HT-29 (cell line): ENCODE data around the gene LRP2. TPM values are rescaled to one million over a fixed set of nuclear protein-coding genes. Genes with fewer than 3 reads are reported as not detected.
"Not testable (repeated sequence)": the region's sequence is repeated elsewhere in the genome, so short reads cannot be mapped to it uniquely, and the experiment has no call there.

Experiments
- DNase-seq: peaks from one replicate; pipeline ENCODE4 v3.0.0-alpha.2; 2015; ENCODE audit warnings: low spot score
- total RNA-seq: library from RNA; depleted of rRNA; stranded (reverse); fragments of >200 nt; shearing (Covaris generic); gene quantifications from 2 replicates; pipeline ENCODE4 v1.2.3, GENCODE V29; 2014

Gene LRP2
- total RNA-seq, 1 experiment from 2014 or later = not detected

DNA sequence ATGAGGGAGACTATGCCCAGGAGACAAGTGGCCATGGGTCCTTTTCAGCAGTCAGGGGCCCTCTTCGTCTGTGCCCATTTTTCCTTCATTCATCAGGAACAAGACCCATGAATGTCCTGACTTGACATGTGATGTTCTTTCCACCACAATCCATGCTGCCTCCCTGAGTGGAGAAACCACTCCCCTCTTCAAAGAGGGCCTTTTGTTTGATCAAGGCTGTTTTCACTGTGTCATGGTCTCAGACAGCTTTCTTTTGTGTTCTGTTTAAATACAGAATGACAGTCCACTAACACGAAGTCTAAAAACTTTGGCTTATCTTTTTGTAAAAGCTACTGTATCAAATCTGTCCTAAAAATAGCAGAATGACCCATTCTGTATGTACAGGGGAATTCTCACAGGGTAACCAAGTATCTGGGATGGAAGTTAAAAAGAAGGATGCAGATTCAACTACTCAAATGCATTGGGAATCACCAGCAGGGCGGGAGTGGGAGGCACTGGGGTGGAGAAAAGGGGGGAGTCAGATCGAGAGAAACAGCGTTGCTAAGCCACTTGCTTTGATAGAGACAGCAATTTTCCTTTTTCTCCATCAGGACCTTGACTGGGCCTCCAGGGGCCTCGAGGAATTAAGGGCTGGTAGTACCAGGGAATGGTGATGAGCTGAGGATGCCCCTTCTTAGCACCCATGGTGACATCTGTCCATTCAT lies 13.9 kb downstream of the LRP2 start:
- DNase-seq = no peak

DNA sequence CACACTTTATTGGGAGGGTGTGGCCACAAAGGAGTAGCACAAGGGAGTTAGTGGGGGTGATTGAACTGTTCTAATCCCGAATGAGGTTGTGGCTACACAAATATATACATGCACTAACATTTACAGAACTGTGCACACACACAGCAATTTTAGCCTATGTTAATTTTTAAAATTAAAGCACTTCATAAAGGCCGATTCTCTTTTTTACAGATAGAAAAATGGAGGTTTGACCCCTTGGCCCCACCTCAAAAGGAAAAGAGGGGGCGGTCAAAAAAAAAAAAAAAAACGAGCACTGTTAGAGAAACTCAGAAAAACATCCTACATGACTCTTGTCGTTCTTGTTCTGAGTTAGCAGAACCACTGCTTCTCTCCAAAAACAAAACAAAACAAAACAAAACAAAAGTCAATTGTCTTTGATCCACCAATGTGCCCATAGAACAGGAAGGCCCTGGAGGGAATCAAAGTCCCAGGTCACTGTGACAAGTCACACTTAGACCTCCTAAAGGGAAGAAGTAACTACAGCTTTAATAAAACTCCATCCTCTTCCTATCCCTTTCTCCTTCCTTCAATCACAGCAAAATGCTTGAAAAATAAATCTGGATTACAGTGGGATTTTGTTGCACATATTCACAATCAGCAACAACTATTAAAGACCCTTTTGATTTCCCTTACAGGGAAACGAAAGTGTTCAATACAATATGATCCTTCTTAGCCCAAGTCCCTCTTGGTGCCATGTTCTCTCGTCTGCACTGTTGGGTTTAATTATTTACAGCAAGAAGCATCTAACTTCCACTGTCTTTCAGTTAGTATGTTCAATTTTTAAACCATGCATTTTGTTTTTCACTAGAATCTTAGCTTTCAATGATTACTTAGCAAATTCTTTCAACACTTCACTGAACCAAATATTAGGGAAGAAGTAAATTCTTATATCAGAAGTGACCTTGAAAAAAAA lies 16.6 kb downstream of the LRP2 start:
- DNase-seq = no peak

DNA sequence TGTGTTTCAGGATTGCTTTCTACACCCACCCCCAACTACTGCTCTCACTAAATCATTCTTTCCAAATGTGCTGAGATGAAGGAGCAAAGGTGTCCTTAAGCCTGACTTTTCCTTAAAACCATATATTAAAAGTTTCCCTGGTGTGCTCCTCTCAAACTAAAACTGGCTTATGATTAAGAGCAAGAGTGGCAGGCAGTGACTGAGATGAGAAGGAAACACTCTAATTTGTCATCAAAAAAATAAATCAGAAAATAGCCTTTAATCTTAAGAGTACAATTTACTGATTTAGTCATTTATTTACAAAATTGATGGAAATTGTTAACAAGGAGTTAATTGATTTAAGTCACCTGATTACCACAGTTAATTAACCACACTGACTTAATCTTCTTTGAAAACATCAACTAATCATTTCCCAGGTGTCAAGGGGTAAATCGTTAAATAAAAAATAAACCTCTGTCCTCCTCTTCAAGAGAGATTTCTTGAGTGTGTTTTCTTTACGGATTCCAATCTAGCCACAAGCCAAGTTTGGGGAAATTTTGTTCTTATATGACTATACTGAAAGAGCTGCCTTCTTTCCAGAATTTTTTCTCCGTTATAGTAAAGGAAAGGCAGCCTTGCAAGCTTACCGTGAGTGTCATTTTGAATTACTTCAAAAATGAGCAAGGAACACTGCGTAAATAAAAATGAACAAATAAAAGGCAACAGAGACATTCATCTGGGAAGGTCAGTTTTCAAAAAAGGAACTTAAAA lies 17.4 kb downstream of the LRP2 start:
- DNase-seq = no peak

DNA sequence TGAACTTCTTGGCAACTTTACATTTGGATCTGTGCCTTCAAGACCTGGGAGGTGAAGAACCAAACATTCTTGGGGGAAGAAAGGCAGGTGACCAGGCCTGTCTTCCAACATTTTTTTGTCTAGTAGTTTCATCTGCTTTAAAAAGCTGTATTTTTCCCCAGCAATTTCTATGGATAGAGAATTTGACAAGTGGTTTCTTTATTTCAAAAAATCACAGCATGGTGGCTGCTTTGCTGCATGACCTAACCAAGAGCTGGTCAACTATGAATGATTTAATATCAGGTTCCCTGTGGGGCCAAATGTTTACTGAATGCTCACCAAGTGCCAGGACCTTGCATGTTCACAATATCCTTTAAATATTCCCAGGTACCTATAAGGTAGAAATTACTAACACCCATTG lies 19.1 kb downstream of the LRP2 start:
- no peak for DNase-seq

DNA sequence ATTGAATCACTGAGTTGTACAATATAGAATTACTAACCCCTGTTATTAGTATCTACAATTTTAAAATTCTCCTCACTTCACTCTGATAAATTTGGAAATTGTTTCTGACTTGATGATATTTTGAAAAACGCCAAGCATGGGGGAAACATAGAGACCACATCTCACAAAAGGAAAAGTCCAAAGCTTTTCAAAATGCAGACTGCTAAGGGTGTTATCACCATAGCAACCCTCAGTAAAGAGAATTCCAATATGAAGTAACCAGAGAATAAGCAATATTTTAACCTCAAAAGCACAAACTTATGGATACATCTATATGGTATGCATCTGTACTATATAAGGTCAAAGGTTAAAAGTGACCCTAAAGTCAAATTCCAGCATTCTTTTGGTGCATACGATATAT lies 22.7 kb downstream of the LRP2 start:
- no peak for DNase-seq

DNA sequence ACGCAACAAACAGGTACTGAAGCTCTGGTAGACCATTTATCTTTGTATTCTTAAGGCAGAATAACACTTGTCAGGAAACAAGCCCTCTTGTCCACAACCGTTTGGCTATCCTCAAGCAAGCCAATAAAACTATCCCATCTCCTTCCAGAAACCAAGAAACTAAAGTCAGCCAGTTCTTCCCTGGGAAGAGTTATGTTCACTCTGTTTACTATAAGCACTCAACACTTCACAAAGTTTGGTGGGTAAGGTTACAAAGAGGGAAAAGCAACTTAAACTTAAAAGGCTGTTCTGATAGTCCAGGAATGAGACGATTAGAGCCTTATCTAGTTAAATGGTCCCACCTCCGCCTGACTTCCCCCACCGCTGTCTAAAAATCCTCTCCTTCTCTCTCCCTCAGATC lies 25.6 kb downstream of the LRP2 start:
- DNase-seq = no peak

DNA sequence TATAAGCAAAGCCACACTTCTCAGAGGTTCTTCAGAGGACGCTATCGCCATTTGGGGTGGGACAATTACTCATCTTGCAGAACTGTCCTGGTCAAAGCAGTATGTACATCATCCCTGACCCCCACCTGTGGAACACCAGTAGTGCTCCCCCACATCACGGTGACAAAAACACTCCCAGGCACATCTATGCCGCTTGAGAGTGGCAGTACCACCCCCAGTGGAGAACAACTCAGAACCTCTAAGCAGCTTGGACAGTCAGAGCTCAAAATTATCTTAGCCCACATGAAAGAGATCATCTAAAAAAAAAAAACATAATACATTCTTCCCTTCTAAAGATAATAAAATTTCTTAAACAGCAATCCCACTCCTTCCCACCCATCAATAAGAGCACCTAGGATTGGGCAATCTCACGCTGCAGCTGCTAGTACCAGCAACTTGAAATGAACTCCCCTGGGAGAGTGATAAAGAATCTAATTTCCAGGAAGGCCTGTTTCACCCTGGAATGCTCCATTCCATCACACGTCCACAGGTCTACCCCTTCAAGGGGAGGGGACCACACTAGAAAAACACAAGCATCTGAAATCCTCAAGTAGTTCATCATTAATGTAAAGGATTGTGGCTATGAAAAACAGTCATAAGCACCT lies 31.7 kb downstream of the LRP2 start:
- DNase-seq = no peak

DNA sequence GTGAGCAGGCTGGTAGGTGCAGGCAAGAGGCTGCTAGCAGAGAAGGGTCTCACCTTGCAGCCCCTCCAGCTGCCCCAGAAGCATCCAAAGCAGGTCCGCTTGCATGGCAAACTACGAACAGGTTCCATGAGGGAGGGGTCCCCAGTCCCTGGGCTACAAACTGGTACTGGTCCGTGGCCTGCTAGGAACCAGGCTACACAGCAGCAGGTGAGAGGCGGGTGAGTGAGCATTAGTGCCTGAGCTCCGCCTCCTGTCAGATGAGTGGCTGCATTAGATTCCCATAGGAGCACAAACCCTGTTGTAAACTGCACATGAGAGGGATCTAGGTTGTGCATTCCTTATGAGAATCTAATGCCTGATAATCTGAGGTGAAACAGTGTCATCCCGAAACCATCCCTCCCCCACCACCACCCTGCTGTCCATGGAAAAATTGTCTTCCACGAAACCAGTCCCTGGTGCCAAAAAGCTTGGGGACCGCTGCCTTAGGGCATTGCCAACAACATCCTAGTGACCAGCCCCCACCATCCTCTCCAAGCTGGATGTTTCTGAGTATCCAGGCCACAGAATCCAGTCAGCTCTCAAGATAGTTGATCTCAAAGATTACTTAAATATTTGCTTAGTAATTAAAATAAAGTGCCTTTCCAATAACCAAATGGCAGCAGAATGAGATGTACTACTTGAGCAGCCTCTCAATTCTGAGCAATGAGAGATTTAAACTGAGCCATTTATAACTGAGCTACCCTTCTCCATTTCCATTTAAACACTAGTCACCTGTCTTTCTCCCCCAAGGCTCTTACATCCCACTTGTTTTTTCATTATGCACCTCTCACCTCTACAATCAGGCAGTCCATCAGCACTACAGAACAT lies 32.4 kb downstream of the LRP2 start:
- DNase-seq = no peak

DNA sequence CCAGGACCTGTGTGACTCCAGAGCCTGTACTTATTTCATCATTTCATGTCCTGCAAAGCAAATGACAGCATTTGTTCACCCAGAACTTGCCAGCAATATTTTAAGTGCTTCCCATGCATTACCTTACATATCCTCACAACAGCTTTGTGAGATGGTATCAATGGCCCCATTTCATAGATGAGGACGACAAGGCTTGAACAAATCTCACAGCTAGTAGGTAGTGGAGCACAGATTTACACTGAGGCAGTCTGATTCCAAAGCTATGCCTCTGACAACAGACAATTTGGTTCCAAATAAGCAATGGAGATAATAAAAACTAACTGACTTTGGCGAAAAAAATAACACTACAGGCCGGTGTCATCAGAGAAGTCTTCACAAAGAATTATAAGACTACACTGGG lies 33.5 kb downstream of the LRP2 start:
- no peak for DNase-seq

DNA sequence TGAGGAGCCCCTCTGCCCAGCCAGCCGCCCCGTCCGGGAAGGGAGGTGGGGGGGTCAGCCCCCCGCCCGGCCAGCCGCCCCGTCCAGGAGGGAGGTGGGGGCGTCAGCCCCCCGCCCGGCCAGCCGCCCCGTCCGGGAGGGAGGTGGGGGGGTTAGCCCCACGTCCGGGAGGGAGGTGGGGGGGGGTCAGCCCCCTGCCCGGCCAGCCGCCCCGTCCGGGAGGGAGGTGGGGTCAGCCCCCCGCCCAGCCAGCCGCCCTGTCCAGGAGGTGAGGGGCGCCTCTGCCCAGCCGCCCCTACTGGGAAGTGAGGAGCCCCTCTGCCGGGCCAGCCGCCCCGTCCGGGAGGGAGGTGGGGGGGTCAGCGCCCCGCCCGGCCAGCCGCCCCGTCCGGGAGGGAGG lies 34.5 kb downstream of the LRP2 start:
- DNase-seq = not testable (repeated sequence)

DNA sequence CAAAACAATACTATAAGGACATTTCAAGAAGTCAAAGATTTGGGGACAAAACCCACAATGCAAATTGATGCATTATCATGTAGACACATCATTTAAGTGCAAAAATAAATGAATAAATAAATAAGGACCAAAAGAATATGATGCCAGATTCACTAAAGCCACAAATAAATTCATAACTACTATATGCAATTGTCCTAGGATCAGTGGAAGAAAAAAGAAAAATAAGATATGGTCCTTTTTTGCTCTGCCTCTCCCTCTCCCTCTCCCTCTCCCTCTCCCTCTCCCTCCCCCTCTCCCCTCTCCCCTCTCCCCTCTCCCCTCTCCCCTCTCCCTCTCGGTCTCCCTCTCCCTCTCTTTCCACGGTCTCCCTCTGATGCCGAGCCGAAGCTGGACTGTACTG lies 36.4 kb downstream of the LRP2 start:
- DNase-seq = not testable (repeated sequence)

DNA sequence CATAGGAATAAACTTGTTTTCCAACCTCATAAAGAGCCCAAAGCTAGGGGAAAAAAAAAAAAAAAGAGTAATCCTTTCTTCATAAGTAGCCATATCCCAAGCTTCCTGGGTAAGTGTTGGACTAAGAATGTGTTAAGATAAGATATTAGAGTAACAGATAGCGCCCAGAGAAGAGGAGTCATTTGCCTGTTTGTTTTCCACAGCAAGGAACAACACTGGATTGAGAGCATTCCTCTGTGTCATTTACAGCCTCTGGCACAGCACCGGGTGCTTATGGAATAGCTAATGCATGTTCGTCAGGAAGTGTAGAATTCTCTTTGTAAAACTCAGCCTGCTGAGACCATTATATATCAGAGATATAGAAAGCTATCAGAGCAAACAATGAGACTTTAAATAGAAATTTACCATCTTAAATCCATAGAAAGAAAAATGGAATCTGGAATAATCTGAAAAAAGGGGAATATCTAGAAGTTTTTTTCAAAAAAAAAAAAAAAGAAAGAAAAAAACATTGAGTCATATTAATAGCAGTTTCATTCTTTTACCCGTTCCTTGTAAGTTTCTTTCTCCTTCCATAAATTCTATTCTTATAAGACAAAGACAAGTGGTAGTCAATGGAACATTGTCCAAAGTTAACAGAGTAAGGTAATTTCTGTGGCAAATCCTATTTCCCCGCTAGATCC lies 37.6 kb downstream of the LRP2 start:
- DNase-seq = no peak

DNA sequence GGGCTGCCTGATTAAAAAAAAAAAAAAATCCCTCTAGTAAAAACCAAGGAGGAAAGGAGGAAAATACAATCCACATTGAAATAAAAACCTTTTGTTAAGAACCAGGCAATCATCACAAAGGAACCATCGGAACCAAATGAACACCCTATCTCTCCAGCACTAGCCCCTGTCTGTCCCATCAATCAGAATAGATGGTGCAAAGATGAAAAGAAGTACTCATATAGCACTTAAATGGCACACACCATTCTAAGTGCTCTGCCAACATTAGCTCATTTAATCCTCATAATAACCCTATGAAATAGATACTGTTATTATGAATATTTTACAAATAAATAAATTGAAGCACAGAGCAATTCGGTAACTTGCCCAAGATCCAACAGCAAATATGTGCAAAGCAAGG lies 38.5 kb downstream of the LRP2 start:
- DNase-seq = no peak

DNA sequence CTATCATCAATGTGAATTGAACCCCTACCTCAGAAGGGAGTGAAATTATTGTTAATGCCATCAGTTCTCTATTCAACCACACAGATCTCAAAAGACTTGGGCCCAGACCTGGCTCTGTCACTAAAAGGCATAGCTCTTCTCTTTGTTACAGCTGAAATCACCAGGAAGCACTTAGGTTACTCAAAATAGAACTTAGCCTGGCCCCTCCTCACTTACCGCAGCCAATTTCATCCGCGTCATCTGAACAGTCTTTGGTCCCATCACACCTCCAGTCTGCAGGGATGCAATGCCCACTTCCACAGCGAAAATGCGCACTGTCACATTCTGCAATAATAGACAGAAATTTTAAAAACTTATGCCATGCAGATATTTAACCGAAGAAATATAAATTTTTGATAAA lies 41.8 kb downstream of the LRP2 start:
- DNase-seq = no peak

DNA sequence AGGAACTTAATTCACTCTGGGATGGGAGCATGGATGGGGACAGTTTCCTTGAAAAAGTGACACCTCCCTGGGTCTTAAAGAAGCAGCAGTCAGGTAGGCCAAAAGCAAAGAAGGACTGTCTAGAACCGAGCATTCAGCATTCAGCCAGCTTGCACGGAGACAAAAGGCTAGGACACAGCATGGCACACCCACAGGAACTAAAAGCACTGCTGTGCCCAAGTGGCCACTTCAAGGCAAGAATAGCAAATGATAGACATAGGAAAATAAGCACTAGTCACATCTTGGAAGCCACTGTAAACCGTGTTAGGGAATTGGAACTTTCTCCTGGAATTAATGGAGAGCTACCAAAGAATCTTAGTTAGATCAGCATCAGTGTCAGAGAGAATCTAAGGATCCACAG lies 47.0 kb downstream of the LRP2 start:
- no peak for DNase-seq

DNA sequence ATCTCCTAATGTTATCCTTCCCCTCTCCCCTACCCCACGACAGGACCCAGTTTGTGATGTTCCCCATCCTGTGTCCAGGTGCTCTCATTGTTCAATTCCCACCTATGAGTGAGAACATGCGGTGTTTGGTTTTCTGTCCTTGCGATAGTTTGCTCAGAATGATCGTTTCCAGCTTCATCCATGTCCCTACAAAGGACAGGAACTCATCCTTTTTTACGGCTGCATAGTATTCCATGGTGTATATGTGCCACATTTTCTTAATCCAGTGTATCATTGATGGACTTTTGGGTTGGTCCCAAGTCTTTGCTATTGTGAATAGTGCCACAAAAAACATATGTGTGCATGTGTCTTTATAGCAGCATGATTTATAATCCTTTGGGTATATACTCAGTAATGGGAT lies 54.0 kb downstream of the LRP2 start:
- DNase-seq = not testable (repeated sequence)

DNA sequence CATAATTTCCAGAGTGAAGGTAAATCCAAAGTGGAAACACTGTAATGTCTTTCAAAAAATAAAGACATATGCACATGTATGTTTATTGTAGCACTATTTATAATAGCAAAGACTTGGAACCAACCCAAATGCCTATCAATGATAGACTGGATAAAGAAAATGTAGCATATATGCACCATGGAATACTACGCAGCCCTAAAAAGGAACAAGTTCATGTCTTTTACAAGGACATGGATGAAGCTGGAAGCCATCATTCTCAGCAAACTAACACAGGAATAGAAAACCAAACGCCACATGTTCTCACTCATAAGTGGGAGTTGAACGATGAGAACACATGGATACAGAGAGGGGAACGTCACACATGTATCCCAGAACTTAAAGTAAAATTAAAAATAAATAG lies 57.6 kb downstream of the LRP2 start:
- DNase-seq = not testable (repeated sequence)

DNA sequence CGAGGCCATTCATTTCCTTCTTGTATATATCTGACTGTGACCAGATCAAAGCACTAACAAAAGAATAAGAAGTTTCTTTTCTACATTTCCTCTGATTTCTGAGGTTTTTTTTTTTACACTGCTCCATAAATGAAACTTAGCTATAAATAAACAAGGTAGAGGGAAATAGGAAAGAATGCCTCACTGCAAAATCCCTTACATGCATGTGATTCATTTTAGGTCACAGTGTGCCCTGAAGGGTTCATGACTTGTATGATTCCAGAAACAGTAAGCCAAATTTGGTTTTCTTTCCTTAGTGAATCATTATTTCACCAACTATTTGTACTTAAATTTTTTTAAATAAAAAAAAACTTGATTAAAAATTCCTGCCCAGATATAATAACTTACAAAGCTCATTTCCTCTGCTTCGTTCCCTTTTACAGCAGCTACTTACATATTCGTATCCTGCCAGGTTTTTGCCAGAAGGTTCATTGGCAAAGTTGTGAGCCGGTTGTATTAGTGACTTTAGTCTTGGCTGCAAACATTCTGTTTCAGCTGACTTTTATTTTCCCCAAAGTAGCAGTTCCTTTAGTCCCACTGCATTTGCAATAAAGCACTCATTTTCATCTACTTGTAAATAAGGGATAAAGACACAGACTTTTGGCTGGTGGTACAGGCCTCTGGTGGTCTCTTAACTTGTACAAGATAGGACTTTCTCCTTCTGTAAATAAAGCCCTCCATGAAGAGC lies 58.6 kb downstream of the LRP2 start:
- DNase-seq = no peak

DNA sequence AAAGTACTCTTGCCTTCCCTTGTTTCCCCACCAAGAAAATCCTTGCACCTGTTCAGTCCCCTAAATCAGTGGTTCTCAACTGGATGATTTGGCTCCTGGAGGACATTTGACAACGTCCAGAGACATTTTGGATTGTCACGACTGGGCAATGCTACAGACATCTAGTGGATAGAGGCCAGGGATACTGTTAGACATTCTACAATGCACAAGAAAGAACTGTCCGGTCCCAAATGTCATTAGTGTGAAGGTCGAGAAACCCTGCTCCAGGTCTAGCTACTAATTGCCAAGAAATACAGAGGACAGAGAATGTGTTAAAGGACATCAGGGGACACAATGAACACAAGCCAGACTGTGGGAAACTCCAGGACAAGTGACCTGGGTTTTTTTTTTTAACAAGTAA lies 60.0 kb downstream of the LRP2 start:
- no peak for DNase-seq
